ENCODE results near the gene CTNNA2. TPM values are rescaled to one million over a fixed set of nuclear protein-coding genes. Genes with fewer than 3 reads are reported as not detected.

CTNNA2 gene
- polyA plus RNA-seq, 1 of the 3 experiments (the other 2 are of a cell fraction): 0.30 TPM

DNA sequence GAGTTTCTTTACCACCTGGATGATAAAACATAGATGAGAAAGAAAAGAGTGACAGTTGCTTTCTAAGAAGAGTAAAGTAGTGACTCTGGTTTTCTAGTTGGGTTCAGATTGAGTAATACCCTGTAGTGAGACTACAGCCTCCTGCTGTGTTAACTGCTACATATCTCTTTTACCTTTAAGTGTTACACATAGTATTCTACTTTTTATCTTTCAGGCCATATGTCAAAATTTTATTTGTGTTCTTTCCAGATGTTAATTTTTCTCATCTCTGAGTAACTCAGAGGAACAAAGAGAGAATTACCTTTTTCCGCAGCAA, 348.2 kb downstream of the CTNNA2 start (continued):
- TF ChIP-seq RCOR1 (IDR thresholded peaks at IDR 0.05; ENCODE audit: low read length) (no peak), FOXM1 (IDR thresholded peaks at IDR 0.05; ENCODE audit: low read depth) (no peak), MXI1 (IDR thresholded peaks at IDR 0.05; ENCODE audit: low read depth, low read length) (no peak)
- TF ChIP-seq, protein P1, sequence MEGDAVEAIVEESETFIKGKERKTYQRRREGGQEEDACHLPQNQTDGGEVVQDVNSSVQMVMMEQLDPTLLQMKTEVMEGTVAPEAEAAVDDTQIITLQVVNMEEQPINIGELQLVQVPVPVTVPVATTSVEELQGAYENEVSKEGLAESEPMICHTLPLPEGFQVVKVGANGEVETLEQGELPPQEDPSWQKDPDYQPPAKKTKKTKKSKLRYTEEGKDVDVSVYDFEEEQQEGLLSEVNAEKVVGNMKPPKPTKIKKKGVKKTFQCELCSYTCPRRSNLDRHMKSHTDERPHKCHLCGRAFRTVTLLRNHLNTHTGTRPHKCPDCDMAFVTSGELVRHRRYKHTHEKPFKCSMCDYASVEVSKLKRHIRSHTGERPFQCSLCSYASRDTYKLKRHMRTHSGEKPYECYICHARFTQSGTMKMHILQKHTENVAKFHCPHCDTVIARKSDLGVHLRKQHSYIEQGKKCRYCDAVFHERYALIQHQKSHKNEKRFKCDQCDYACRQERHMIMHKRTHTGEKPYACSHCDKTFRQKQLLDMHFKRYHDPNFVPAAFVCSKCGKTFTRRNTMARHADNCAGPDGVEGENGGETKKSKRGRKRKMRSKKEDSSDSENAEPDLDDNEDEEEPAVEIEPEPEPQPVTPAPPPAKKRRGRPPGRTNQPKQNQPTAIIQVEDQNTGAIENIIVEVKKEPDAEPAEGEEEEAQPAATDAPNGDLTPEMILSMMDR (IDR thresholded peaks at IDR 0.05): no peak
- TF ChIP-seq, protein P2, sequence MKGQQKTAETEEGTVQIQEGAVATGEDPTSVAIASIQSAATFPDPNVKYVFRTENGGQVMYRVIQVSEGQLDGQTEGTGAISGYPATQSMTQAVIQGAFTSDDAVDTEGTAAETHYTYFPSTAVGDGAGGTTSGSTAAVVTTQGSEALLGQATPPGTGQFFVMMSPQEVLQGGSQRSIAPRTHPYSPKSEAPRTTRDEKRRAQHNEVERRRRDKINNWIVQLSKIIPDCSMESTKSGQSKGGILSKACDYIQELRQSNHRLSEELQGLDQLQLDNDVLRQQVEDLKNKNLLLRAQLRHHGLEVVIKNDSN (IDR thresholded peaks at IDR 0.05; ENCODE audit: borderline replicate concordance, low read depth): no peak
- TF ChIP-seq, protein P3, sequence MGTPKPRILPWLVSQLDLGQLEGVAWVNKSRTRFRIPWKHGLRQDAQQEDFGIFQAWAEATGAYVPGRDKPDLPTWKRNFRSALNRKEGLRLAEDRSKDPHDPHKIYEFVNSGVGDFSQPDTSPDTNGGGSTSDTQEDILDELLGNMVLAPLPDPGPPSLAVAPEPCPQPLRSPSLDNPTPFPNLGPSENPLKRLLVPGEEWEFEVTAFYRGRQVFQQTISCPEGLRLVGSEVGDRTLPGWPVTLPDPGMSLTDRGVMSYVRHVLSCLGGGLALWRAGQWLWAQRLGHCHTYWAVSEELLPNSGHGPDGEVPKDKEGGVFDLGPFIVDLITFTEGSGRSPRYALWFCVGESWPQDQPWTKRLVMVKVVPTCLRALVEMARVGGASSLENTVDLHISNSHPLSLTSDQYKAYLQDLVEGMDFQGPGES (IDR thresholded peaks at IDR 0.05; ENCODE audit: low read depth, low read length): no peak

DNA sequence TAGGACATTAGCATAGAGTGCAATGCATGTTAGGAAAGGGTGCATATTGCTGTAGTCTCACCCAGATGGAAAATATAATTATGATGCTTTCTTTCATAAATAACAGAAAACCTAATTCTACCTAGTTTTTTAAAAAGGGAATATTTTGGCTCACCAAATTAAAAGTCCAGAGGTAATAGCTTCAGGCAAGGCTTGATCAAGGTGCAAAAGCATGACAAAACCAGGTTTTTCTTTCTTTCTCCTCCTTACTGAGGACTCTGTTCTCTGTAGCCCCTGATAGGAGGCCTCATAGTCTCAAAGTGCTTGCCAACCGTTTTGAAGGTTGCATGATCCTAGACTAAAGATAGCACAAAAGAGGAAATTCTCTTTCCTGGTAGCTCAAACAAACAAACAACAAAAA, 349.9 kb downstream of the CTNNA2 start:
- H3K9ac ChIP-seq: no peak overlapping the region
- no peaks in the 10 kb centered on the region for H3K9me2 ChIP-seq
- no peaks in the 10 kb centered on the region for H3K36me3 ChIP-seq (replicated peaks in 1 of 2; ENCODE audit: control insufficient read depth in 1 of 2, insufficient read depth in 2 of 2, low read length in 1 of 2)
- H3K4me3 ChIP-seq (ENCODE audit: low read depth in 2 of 2, low read length in 1 of 2): no peak overlapping the region
- no peak for DNase-seq
- H2AFZ ChIP-seq (ENCODE audit: low read depth): no peak overlapping the region
- no peaks in the 10 kb centered on the region for H3F3A ChIP-seq (replicated peaks; ENCODE audit: insufficient read depth)
- no peaks in the 10 kb centered on the region for H4K20me1 ChIP-seq (ENCODE audit: insufficient read depth)
- H3K27me3 ChIP-seq (ENCODE audit: insufficient read depth): no peaks in the 10 kb centered on the region
- no peak for TF ChIP-seq NRF1 (IDR thresholded peaks at IDR 0.05; ENCODE audit: low read depth, low read length)
- TF ChIP-seq, protein P4, sequence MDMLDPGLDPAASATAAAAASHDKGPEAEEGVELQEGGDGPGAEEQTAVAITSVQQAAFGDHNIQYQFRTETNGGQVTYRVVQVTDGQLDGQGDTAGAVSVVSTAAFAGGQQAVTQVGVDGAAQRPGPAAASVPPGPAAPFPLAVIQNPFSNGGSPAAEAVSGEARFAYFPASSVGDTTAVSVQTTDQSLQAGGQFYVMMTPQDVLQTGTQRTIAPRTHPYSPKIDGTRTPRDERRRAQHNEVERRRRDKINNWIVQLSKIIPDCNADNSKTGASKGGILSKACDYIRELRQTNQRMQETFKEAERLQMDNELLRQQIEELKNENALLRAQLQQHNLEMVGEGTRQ (IDR thresholded peaks at IDR 0.05; ENCODE audit: borderline replicate concordance, low read depth, low read length): no peak
- TF ChIP-seq MEF2A (IDR thresholded peaks at IDR 0.05; ENCODE audit: borderline replicate concordance, low read depth): no peak
- TF ChIP-seq SMC3 (IDR thresholded peaks at IDR 0.05; ENCODE audit: low read depth, low read length): no peak
- TF ChIP-seq SIN3A (IDR thresholded peaks at IDR 0.05; ENCODE audit: borderline replicate concordance, low read depth, low read length): no peak
- no peak for TF ChIP-seq RFX5 (IDR thresholded peaks at IDR 0.05; ENCODE audit: low read length)
- TF ChIP-seq, protein P5, sequence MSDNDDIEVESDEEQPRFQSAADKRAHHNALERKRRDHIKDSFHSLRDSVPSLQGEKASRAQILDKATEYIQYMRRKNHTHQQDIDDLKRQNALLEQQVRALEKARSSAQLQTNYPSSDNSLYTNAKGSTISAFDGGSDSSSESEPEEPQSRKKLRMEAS (IDR thresholded peaks at IDR 0.05; ENCODE audit: low read depth): no peak
- no peak for TF ChIP-seq FOXJ3 (CRISPR knock-in tag; IDR thresholded peaks at IDR 0.05)
- TF ChIP-seq GATA2 (CRISPR knock-in tag; IDR thresholded peaks at IDR 0.05): no peak
- H3K27ac ChIP-seq (ENCODE audit: low read depth in 2 of 2, low read length in 1 of 2): no peak overlapping the region
- ChIA-PET CTCF (interaction anchor here (1.0 to 2.3 kb wide), 5 partner anchors 11 to 822 kb away, joined by 3 to 15 read pairs (median 5); no protein-coding TSS in a partner anchor), POLR2A (no interaction called here)
- no peaks in the 10 kb centered on the region; a peak in 1 of 4 replicates for H3K4me1 ChIP-seq (ENCODE audit: control insufficient read depth in 1 of 2, insufficient read depth in 2 of 2, low read depth in 1 of 2, low read length in 1 of 2)
- H3K4me2 ChIP-seq: no peak overlapping the region
- no peaks in the 10 kb centered on the region for H3K79me2 ChIP-seq (ENCODE audit: insufficient read depth)
- H3K9me3 ChIP-seq: no peaks in the 10 kb centered on the region
- 5% methylated on average over 1 of the region's 1 CpG for WGBS (ENCODE audit: low lambda C conversion rate)

Data from SK-N-SH (cell line).